Mucosa of descending colon (tissue), 3 donors: ENCODE data around the gene HIP1. TPM values are rescaled to one million over a fixed set of nuclear protein-coding genes. Genes with fewer than 3 reads are reported as not detected.
"Not testable (repeated sequence)": the region's sequence is repeated elsewhere in the genome, so short reads cannot be mapped to it uniquely, and the experiment has no call there.

Experiments used
- ATAC-seq: fragments of 200-7000 bp; cut with Tn5 transposase; one replicate; pipeline ENCODE4 v1.9.1; 2020; ENCODE audit warnings: mild to moderate bottlenecking, moderate library complexity
- DNase-seq, 3 donors: peaks; one replicate each; pipeline ENCODE4 v3.0.0-alpha.2; 2020
- H3K36me3 ChIP-seq: fragments of 200-600 bp; one replicate; pipeline ENCODE4 v1.8.0; 2021; ENCODE audit warnings: low read depth, mild to moderate bottlenecking
- H3K4me1 ChIP-seq: fragments of 200-600 bp; one replicate; pipeline ENCODE4 v1.8.0; 2021; ENCODE audit warnings: low read depth, mild to moderate bottlenecking
- H3K4me3 ChIP-seq: fragments of 200-600 bp; one replicate; pipeline ENCODE4 v1.8.0; 2021; ENCODE audit warnings: mild to moderate bottlenecking
- H3K9me3 ChIP-seq: fragments of 200-600 bp; one replicate; pipeline ENCODE4 v1.8.0; 2021; ENCODE audit warnings: mild to moderate bottlenecking
- CTCF ChIP-seq: fragments of 200-600 bp; IDR thresholded peaks from one replicate; pipeline ENCODE4 v1.8.0; 2022; ENCODE audit warnings: antibody characterized with exemption, mild to moderate bottlenecking
- intact Hi-C, 2 donors: fragments of 100-400 bp; cut with DNase I in 1 of 2; cut with micrococcal nuclease in 1 of 2; formaldehyde crosslinking; loops; one replicate each; pipeline versions ENCODE4 v1.11.0 to v1.11.1; 2022; cut with DNase I, micrococcal nuclease
- total RNA-seq, 3 donors: library from RNA; stranded (reverse); fragmentation: NEBNext Ultra II Directional in 2 of 3; extraction: Animal tissue kit (Norgen Biotek cat#: 25700) in 2 of 3; gene quantifications; one replicate each; pipeline versions ENCODE4 v1.2.1 to v1.2.4, GENCODE V29; 2021 to 2023
- donor health status: DM: no; HTN: no; CAD: no; lungs with moderate emphysema.
- donor health status: DM: no; HTN: no; CAD: no.
- donor health status: DM: no; HTN: yes; CAD: no.

Gene HIP1
- total RNA-seq, 3 donors from 2014 or later: 5.7 to 14.2 (median 6.7) TPM

- TF ChIP-seq CTCF: no peak
- ATAC-seq (no peak), DNase-seq (no peak)
- Histone ChIP-seq H3K4me1 (peaks cover 4% of the 10 kb centered on the region), H3K4me3 (no peak overlapping the region), H3K36me3 (no peaks in the 10 kb centered on the region), H3K9me3 (no peaks in the 10 kb centered on the region)
- intact Hi-C loops: no loop called here
Measured at GRCh38 chr7:75635036-75635435, 103.7 kb downstream of the HIP1 start.

GRCh38 chr7:75632587-75632986, 106.2 kb downstream of the HIP1 start:
- H3K4me1 ChIP-seq, DNase-seq, H3K9me3 ChIP-seq, ATAC-seq, H3K4me3 ChIP-seq, H3K36me3 ChIP-seq, intact Hi-C loops: not testable (repeated sequence)

- no peak for DNase-seq
Measured at GRCh38 chr7:75631711-75632110, 107.0 kb downstream of the HIP1 start.

GRCh38 chr7:75630549-75630948, 108.2 kb downstream of the HIP1 start:
- intact Hi-C loops: no loop called here

More at GRCh38 chr7:75631711-75632110, 107.0 kb downstream of the HIP1 start:
- peaks cover 3% of the 10 kb centered on the region for H3K9me3 ChIP-seq
- intact Hi-C loops: no loop called here
- TF ChIP-seq CTCF: no peak
- H3K4me1 ChIP-seq: no peaks in the 10 kb centered on the region
- H3K4me3 ChIP-seq: no peak overlapping the region
- ATAC-seq: no peak
- H3K36me3 ChIP-seq: no peaks in the 10 kb centered on the region

GRCh38 chr7:75629044-75629443, 109.7 kb downstream of the HIP1 start:
- H3K4me3 ChIP-seq: no peak overlapping the region
- no peaks in the 10 kb centered on the region for H3K36me3 ChIP-seq
- ATAC-seq (no peak), DNase-seq (no peak)
- no peaks in the 10 kb centered on the region for H3K4me1 ChIP-seq
- peaks cover 3% of the 10 kb centered on the region for H3K9me3 ChIP-seq
- no peak for TF ChIP-seq CTCF
- intact Hi-C loops: no loop called here

More at GRCh38 chr7:75630549-75630948, 108.2 kb downstream of the HIP1 start:
- Histone ChIP-seq H3K9me3 (peaks cover 3% of the 10 kb centered on the region), H3K4me1 (no peaks in the 10 kb centered on the region), H3K4me3 (no peak overlapping the region), H3K36me3 (no peaks in the 10 kb centered on the region)
- no peak for TF ChIP-seq CTCF
- no peak for DNase-seq
- ATAC-seq: no peak

- ATAC-seq (no peak), DNase-seq (no peak)
- Histone ChIP-seq H3K4me1 (no peaks in the 10 kb centered on the region), H3K9me3 (peaks cover 3% of the 10 kb centered on the region), H3K4me3 (no peak overlapping the region), H3K36me3 (no peaks in the 10 kb centered on the region)
- intact Hi-C loops: no loop called here
- TF ChIP-seq CTCF: no peak
Measured at GRCh38 chr7:75628055-75628454, 110.7 kb downstream of the HIP1 start.
